Activated CD8-positive, alpha-beta memory T cell treated with anti-CD3 and anti-CD28 coated beads, Interleukin-2, amount 50 U/mL, for 1 hour (primary cell): ENCODE measurements around the gene CR2.
"Not testable (repeated sequence)": the region's sequence is repeated elsewhere in the genome, so short reads cannot be mapped to it uniquely, and the experiment has no call there.

Experiments
- DNase-seq: peaks from one replicate; pipeline ENCODE4 v3.0.0-alpha.2; 2020; ENCODE audit errors: extremely low read depth

CR2 gene

DNA sequence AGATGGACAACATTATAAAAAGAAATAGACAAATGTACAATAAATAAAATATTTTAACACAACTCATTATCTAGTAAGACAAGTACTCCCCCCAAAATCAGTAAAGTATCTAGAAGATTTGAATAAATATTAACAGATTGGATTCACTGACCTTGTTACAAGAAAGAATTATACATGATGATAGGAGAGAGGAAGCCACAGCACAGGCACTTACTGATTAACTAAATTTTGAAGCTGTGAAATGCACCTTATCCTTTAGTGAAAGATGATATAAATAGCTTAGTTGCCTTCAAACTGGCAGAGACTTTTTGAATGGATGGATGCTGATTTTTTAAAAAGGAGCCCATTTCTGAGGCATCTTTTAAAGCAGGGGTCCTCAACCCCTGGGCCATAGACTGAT is 50.3 kb downstream of the CR2 start:
- no peak for DNase-seq

DNA sequence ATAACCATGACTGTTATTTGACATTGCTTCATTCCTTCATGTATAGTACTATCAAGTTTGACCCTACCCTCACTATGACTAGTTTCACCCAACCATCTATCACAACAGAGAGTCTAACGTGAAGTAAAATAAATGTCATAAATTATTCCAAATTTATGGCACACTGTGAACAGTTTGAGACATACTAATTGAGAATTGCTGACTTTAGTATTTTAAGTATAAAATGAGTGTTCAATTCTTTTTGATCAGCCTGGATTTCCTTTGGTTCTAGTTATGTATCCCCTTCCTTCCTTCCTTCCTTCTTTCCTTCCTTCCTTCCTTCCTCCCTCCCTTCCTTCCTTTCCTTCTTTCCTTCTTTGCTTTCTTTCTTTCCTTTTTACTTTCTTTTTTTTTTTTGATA is 56.3 kb downstream of the CR2 start:
- no peak for DNase-seq

DNA sequence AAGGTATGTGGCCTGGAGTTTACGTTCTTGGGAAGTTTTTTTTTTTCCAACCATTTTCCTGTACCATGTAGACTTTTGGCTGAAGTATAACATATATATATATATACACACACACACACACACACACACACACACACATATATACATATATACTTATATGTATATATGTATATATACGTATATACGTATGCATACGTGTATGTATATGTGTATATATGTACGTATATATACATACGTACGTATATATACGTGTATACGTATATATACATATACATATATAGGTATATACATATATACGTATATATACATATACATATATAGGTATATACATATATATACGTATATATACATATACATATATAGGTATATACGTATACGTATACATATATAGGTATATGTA is 60.8 kb downstream of the CR2 start:
- DNase-seq = no peak

GRCh38 chr1:207516729-207517128 is 62.6 kb downstream of the CR2 start:
- no peak for DNase-seq

GRCh38 chr1:207518608-207519236 is 64.6 kb downstream of the CR2 start:
- DNase-seq = no peak

GRCh38 chr1:207519505-207520399 is 65.6 kb downstream of the CR2 start:
- DNase-seq = no peak

GRCh38 chr1:207520400-207521345 is 66.5 kb downstream of the CR2 start:
- not testable (repeated sequence) for DNase-seq

DNA sequence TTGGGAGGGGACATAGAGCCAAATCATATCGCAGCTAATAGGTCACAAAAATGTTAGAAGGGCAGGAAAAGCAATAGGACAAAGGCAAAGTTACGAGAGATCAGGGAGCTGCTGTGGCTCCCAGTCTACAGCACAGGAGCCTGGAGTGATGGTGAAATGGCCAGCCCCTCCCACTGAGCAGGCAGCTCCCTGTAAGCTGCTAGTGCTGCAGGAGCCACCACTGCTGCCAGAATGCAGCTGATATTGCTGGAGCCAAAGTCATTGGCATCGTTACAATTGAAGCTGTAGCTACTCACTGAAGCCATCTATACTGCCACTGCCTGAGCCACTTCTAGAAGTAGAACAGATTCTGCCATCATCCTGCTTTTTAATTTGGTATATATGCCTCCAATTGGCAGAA is 71.1 kb downstream of the CR2 start:
- DNase-seq = not testable (repeated sequence)

- DNase-seq = not testable (repeated sequence)
Observed at GRCh38 chr1:207528401-207528800, 74.3 kb downstream of the CR2 start.

DNA sequence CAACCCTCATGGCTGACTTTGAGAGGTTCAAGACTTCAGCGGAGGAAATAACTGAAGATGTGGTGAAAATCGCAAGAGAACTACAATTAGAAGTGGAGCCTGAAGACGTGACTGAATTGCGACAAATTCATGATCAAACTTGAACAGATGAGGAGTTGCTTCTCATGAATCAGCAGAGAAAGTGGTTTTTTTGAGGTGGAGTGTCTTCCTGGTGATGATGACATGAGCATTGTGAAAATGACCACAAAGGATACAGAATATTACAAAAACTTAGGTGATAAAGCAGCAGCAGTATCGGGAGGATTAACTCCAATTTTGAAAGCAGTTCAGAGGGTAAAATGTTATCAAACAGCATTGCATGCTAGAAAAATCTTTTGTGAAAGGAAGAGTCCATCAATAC is 82.1 kb downstream of the CR2 start:
- not testable (repeated sequence) for DNase-seq
